Mesothelial cell of epicardium (in vitro differentiated cells): ENCODE measurements around the gene MRPL46. TPM values are rescaled to one million over a fixed set of nuclear protein-coding genes. Genes with fewer than 3 reads are reported as not detected.

Experiments
- DNase-seq, 2 experiments: peaks; one replicate each; pipeline ENCODE4 v3.0.0; 2021; ENCODE audit warnings: low spot score in 2 of 2; ENCODE audit not compliant: unreplicated experiment in 2 of 2
- H3K27ac Mint-ChIP-seq: 2 replicates; pipeline ENCODE4 v1.8.0; 2021; ENCODE audit warnings: mixed read lengths
- H3K27me3 Mint-ChIP-seq: 2 replicates; pipeline ENCODE4 v1.8.0; 2021; ENCODE audit warnings: low read depth, mixed read lengths
- H3K36me3 Mint-ChIP-seq: 2 replicates; pipeline ENCODE4 v1.8.0; 2021; ENCODE audit warnings: mixed read lengths
- H3K4me1 Mint-ChIP-seq: 2 replicates; pipeline ENCODE4 v1.8.0; 2021; ENCODE audit warnings: mixed read lengths
- H3K4me3 Mint-ChIP-seq: 2 replicates; pipeline ENCODE4 v1.8.0; 2021; ENCODE audit warnings: mild to moderate bottlenecking, moderate library complexity, mixed read lengths
- H3K9me3 Mint-ChIP-seq: 2 replicates; pipeline ENCODE4 v1.8.0; 2021; ENCODE audit warnings: mixed read lengths
- CTCF ChIP-seq: fragments of 200-600 bp; sonication (generic); IDR thresholded peaks from one replicate; pipeline ENCODE4 v1.5.0; 2021; ENCODE audit warnings: antibody characterized with exemption; ENCODE audit not compliant: unreplicated experiment
- total RNA-seq: library from RNA; stranded (reverse); gene quantifications from 3 replicates; pipeline ENCODE4 v1.2.1, GENCODE V29; 2021

Gene MRPL46
- total RNA-seq, 1 donor from 2014 or later: 18.6 TPM

DNA sequence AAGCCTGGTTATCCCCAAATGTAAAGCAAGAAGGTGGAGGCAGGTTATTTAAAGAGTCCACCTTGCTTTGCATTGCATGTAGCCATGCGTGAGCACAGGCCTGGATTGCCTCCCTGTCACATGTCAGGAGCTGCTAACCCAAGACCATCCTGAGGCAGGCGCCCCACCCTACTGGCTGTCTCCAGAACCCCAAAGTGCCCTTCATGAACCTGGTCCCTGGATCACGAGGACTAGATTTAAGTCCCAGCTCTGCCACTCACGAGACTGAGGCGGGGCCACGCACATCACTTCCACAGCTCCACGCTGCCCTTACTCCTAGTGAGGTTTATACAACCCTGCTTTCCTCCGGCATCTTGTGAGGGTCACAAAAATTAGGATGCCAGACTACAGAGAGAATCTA lies 17.6 kb downstream of the MRPL46 start:
- H3K4me1 Mint-ChIP-seq: no peaks in the 10 kb centered on the region

GRCh38 chr15:88448991-88449461 lies 18.2 kb downstream of the MRPL46 start:
- no peak for TF ChIP-seq CTCF
- Mint-ChIP-seq H3K36me3 (no peaks in the 10 kb centered on the region), H3K27me3 (peaks cover 46% of the 10 kb centered on the region), H3K27ac (no peak overlapping the region), H3K9me3 (peaks cover 13% of the 10 kb centered on the region), H3K4me1 (no peaks in the 10 kb centered on the region), H3K4me3 (no peak overlapping the region)
- no peak for DNase-seq

More for the DNA sequence above, 17.6 kb downstream of the MRPL46 start:
- H3K4me3 Mint-ChIP-seq: no peak overlapping the region
- H3K36me3 Mint-ChIP-seq: no peaks in the 10 kb centered on the region
- no peak for TF ChIP-seq CTCF
- no peak overlapping the region for H3K27ac Mint-ChIP-seq
- DNase-seq: no peak
- peaks cover 46% of the 10 kb centered on the region for H3K27me3 Mint-ChIP-seq
- H3K9me3 Mint-ChIP-seq: peaks cover 7% of the 10 kb centered on the region

GRCh38 chr15:88447741-88448140 lies 19.4 kb downstream of the MRPL46 start:
- TF ChIP-seq CTCF: no peak
- peaks cover 50% of the 10 kb centered on the region for H3K27me3 Mint-ChIP-seq
- no peak for DNase-seq
- H3K36me3 Mint-ChIP-seq: no peaks in the 10 kb centered on the region
- H3K27ac Mint-ChIP-seq: no peak overlapping the region
- no peaks in the 10 kb centered on the region for H3K4me1 Mint-ChIP-seq
- peaks cover 26% of the 10 kb centered on the region for H3K9me3 Mint-ChIP-seq
- no peak overlapping the region for H3K4me3 Mint-ChIP-seq

DNA sequence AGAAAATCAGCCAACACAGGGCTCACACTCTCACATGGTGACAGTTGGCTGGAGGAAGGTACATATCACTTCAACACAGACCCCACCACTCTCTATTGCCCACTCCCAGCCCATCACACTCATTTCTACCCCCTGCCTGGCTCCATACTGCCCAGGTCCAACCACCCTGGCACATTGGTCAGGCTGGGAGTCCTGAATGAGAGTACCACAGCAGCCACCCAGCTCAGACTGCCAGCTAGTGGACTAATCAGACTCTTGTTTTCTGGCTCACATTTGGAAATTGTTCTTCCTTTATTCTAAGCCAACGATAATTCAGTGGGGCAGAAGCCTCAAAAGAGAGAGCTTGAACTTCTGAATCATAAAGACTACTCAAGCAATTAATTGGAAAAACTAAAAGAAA lies 20.0 kb downstream of the MRPL46 start:
- no peak overlapping the region for H3K4me3 Mint-ChIP-seq
- no peaks in the 10 kb centered on the region for H3K4me1 Mint-ChIP-seq
- peaks cover 27% of the 10 kb centered on the region for H3K9me3 Mint-ChIP-seq
- no peak for TF ChIP-seq CTCF
- no peak for DNase-seq
- no peak overlapping the region for H3K27ac Mint-ChIP-seq
- no peaks in the 10 kb centered on the region for H3K36me3 Mint-ChIP-seq
- peaks cover 52% of the 10 kb centered on the region for H3K27me3 Mint-ChIP-seq

DNA sequence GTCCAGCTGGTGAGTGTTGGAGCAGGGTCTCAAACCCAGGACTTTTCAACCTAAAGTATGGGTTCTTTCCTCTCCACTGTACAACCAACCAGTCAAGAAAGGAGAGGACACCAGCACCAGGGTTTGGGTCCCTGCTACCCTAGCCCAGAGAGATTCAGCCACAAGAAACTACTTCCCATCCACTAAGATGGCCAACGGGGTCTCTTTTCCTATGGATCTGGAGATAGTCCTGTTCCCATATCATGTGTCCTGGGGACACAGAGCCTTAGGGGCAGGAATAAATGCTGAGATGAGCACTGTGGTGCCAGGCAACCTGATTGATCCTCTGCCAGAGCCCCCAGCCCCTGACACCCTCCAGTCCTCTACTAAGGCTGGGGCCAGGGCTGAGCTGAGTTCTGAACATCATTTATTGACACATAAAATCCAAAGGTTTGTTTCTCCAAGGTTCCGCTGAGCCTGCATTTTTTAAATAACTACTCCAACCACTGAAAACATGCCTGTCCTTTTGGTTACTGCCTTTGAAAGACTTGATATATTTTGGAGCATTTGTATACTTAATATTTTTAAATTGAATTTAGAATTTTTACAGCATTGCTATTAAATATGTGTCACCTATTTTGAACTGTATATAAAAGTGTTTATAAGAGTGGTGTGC lies 26.0 kb downstream of the MRPL46 start:
- no peaks in the 10 kb centered on the region for H3K36me3 Mint-ChIP-seq
- no peaks in the 10 kb centered on the region for H3K4me1 Mint-ChIP-seq
- H3K27me3 Mint-ChIP-seq: peaks cover 57% of the 10 kb centered on the region
- TF ChIP-seq CTCF: no peak
- H3K27ac Mint-ChIP-seq: no peak overlapping the region
- DNase-seq: no peak
- no peak overlapping the region for H3K4me3 Mint-ChIP-seq
- peaks cover 27% of the 10 kb centered on the region for H3K9me3 Mint-ChIP-seq
